ENCODE measurements around the gene ADGRG1.

DNA sequence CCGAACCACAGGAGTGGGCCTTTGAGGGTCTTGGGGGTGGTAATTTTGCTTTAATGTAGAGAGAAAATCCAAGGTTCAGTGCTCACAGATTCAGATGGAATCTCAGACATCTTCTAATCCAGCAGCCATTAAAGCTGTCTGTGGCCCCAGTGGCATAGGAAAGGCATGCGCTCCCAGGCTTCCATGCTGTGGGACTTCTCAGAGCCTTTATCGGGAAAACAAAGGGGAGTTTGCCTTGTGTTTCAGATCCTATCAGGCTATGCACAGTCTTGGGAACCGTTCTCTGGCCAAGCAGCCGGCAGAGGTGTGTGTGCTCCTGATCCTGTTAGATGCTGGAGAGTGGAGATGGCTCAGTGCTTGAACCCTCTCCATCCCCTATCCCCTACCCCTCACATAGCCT lies 7.8 kb downstream of the ADGRG1 start:
- TF ChIP-seq, protein P1, sequence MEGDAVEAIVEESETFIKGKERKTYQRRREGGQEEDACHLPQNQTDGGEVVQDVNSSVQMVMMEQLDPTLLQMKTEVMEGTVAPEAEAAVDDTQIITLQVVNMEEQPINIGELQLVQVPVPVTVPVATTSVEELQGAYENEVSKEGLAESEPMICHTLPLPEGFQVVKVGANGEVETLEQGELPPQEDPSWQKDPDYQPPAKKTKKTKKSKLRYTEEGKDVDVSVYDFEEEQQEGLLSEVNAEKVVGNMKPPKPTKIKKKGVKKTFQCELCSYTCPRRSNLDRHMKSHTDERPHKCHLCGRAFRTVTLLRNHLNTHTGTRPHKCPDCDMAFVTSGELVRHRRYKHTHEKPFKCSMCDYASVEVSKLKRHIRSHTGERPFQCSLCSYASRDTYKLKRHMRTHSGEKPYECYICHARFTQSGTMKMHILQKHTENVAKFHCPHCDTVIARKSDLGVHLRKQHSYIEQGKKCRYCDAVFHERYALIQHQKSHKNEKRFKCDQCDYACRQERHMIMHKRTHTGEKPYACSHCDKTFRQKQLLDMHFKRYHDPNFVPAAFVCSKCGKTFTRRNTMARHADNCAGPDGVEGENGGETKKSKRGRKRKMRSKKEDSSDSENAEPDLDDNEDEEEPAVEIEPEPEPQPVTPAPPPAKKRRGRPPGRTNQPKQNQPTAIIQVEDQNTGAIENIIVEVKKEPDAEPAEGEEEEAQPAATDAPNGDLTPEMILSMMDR (IDR thresholded peaks at IDR 0.05) = no peak
- TF ChIP-seq SIN3A (IDR thresholded peaks at IDR 0.05; ENCODE audit: borderline replicate concordance, insufficient read depth, low read depth, low read length) (no peak), TCF7L2 (IDR thresholded peaks at IDR 0.05; ENCODE audit: low read depth, low read length) (no peak), POLR2AphosphoS5 (IDR thresholded peaks at IDR 0.05; ENCODE audit: low read depth, low read length) (no peak)
